SK-N-SH (cell line): Measurements from ENCODE around the gene BNIP1. TPM values are rescaled to one million over a fixed set of nuclear protein-coding genes. Genes with fewer than 3 reads are reported as not detected.

ENCODE experiments used
- CTCF ChIA-PET: fragments of 300-600, 350-600 bp; formaldehyde crosslinking; extraction: SDS; loops from one replicate; lab custom pipeline; 2021; lab: Yijun Ruan, JAX
- POLR2A ChIA-PET: fragments of 350-600 bp; sonication (Branson Sonifier 250); formaldehyde crosslinking; extraction: SDS; loops from one replicate; lab custom pipeline; 2020; ENCODE audit warnings: antibody characterized with exemption, inconsistent platforms; lab: Yijun Ruan, JAX
- DNase-seq: peaks from one replicate; pipeline ENCODE4 v3.0.0; 2012
- H2AFZ ChIP-seq: fragments of 200-600 bp; sonication (generic); 2 replicates; pipeline ENCODE4 v1.8.1; 2016; ENCODE audit warnings: antibody characterized with exemption, mild to moderate bottlenecking, low read depth
- H3F3A ChIP-seq: fragments of 200-600 bp; sonication (generic); replicated peaks from 2 replicates; pipeline ENCODE3; 2016; ENCODE audit warnings: antibody characterized with exemption, mild to moderate bottlenecking; ENCODE audit not compliant: insufficient read depth
- H3K27ac ChIP-seq, 2 experiments: fragments of 200-500 bp in 1 of 2; fragments of 200-600 bp in 1 of 2; sonication (Bioruptor generic) in 1 of 2; sonication (generic), shearing (Covaris generic) in 1 of 2; 2 replicates each; pipeline versions ENCODE4 v1.5.1 to v1.6.1; 2014 to 2016; ENCODE audit warnings: low read depth in 2 of 2, inconsistent platforms in 1 of 2, low read length in 1 of 2, mild to moderate bottlenecking in 1 of 2, mixed read lengths in 1 of 2
- H3K27me3 ChIP-seq: fragments of 200-600 bp; sonication (generic), shearing (Covaris generic); 2 replicates; pipeline ENCODE4 v1.6.1; 2016; ENCODE audit warnings: mixed run types; ENCODE audit not compliant: insufficient read depth
- H3K36me3 ChIP-seq, 2 experiments: fragments of 200-500 bp in 1 of 2; fragments of 200-600 bp in 1 of 2; sonication (Bioruptor generic) in 1 of 2; sonication (generic) in 1 of 2; replicated peaks in 1 of 2; 2 replicates each; pipeline versions ENCODE3 to v1.5.1; 2014 to 2016; ENCODE audit warnings: low read length in 1 of 2, mild to moderate bottlenecking in 1 of 2; ENCODE audit not compliant: insufficient read depth in 2 of 2, control insufficient read depth in 1 of 2
- H3K4me1 ChIP-seq, 2 experiments: fragments of 200-500 bp in 1 of 2; fragments of 200-600 bp in 1 of 2; sonication (Bioruptor generic) in 1 of 2; sonication (generic), shearing (Covaris generic) in 1 of 2; 2 replicates each; pipeline versions ENCODE4 v1.5.1 to v1.6.1; 2014 to 2016; ENCODE audit warnings: low read depth in 1 of 2, low read length in 1 of 2, mixed run types in 1 of 2; ENCODE audit not compliant: insufficient read depth in 2 of 2, control insufficient read depth in 1 of 2
- H3K4me2 ChIP-seq: fragments of 200-600 bp; sonication (generic), shearing (Covaris generic); 2 replicates; pipeline ENCODE4 v1.6.1; 2017; ENCODE audit warnings: mixed run types
- H3K4me3 ChIP-seq, 2 experiments: fragments of 200-500 bp in 1 of 2; fragments of 200-600 bp in 1 of 2; sonication (Bioruptor generic) in 1 of 2; sonication (generic), shearing (Covaris generic) in 1 of 2; 2 replicates each; pipeline versions ENCODE4 v1.5.1 to v1.8.1; 2014 to 2016; ENCODE audit warnings: low read depth in 2 of 2, inconsistent platforms in 1 of 2, low read length in 1 of 2, mild to moderate bottlenecking in 1 of 2, mixed read lengths in 1 of 2, moderate library complexity in 1 of 2
- H3K79me2 ChIP-seq: fragments of 200-600 bp; sonication (generic); 2 replicates; pipeline ENCODE4 v1.8.1; 2017; ENCODE audit warnings: mild to moderate bottlenecking; ENCODE audit not compliant: insufficient read depth
- H3K9ac ChIP-seq: fragments of 200-600 bp; sonication (generic); 2 replicates; pipeline ENCODE4 v1.6.1; 2017; ENCODE audit warnings: mixed run types
- H3K9me2 ChIP-seq: fragments of 200-600 bp; sonication (generic); 2 replicates; pipeline ENCODE4 v1.6.1; 2017; ENCODE audit warnings: mixed run types
- H3K9me3 ChIP-seq: fragments of 200-600 bp; sonication (generic); 2 replicates; pipeline ENCODE4 v1.6.1; 2017; ENCODE audit warnings: mixed run types, mild to moderate bottlenecking, moderate library complexity
- H4K20me1 ChIP-seq: fragments of 200-600 bp; sonication (generic); 2 replicates; pipeline ENCODE4 v1.6.1; 2017; ENCODE audit warnings: mild to moderate bottlenecking, mixed run types; ENCODE audit not compliant: insufficient read depth
- EZH2phosphoT487 ChIP-seq: fragments of 200-600 bp; sonication (generic); IDR thresholded peaks from 2 replicates; pipeline ENCODE4 v1.6.1; 2017; ENCODE audit warnings: low read depth, mixed run types, mild to moderate bottlenecking, antibody characterized with exemption, moderate library complexity, borderline replicate concordance
- FOSL2 ChIP-seq: IDR thresholded peaks from 2 replicates; pipeline ENCODE4 v1.4.0; 2012; ENCODE audit warnings: low read depth, mild to moderate bottlenecking, moderate library complexity, borderline replicate concordance
- FOXM1 ChIP-seq: IDR thresholded peaks from 2 replicates; pipeline ENCODE4 v1.4.0; 2012; ENCODE audit warnings: low read depth, mild to moderate bottlenecking
- POLR2AphosphoS5 ChIP-seq: IDR thresholded peaks from 2 replicates; pipeline ENCODE4 v1.6.1; 2012; ENCODE audit warnings: low read depth, low read length
- RAD21 ChIP-seq: IDR thresholded peaks from 2 replicates; pipeline ENCODE4 v1.6.1; 2012; ENCODE audit warnings: mild to moderate bottlenecking, low read length
- RFX5 ChIP-seq: IDR thresholded peaks from 2 replicates; pipeline ENCODE4 v1.6.1; 2012; ENCODE audit warnings: mild to moderate bottlenecking, improper control_type of control experiment, low read length
- SMC3 ChIP-seq: IDR thresholded peaks from 2 replicates; pipeline ENCODE4 v1.6.1; 2012; ENCODE audit warnings: low read depth, low read length, improper control_type of control experiment
- TAF1 ChIP-seq: IDR thresholded peaks from 2 replicates; pipeline ENCODE4 v1.6.1; 2012; ENCODE audit warnings: low read depth, mild to moderate bottlenecking, low read length, moderate library complexity, borderline replicate concordance
- YY1 ChIP-seq: IDR thresholded peaks from 2 replicates; pipeline ENCODE4 v1.4.0; 2012; ENCODE audit warnings: low read depth, mild to moderate bottlenecking
- WGBS: methylation state at CpG from one replicate; pipeline ENCODE4 v1.1.6; 2017; ENCODE audit warnings: low lambda C conversion rate; 5-methylcytosine and 5-hydroxymethylcytosine counted together
- polyA plus RNA-seq, 3 experiments: library from polyadenylated mRNA; depleted of rRNA; stranded (reverse); fragments of >200 nt; gene quantifications; 2 replicates each; pipeline ENCODE4 v1.2.3, GENCODE V29; 2012
- TF ChIP-seq, protein P1 (sequence below): IDR thresholded peaks from 2 replicates; pipeline ENCODE4 v1.4.0; 2012; ENCODE audit warnings: low read depth, borderline replicate concordance
- TF ChIP-seq, protein P2 (sequence below): IDR thresholded peaks from 2 replicates; pipeline ENCODE4; 2012

The BNIP1 gene
- polyA plus RNA-seq, 1 of the 3 experiments (the other 2 are of a cell fraction): 16.7 TPM

DNA sequence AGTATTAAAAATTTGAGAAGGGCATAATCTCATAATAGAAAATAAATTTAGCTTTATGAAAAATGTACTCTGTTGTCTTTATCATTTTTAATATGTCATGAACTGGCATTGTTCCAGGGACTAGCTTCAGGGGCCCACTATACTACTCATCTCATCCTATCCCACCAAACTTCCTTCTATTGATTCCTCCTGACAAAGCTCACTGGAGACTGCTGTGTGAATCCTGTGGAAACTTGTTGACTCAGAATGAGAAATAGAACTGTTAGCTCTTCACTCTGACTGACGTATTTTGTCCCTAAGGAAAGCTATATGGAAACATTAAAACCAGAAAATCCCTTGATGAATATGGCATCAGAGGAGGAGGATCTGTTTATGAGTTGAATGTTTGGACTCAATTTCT, 29.8 kb upstream of the BNIP1 start:
- 100% methylated on average over 1 of the region's 1 CpG for whole genome bisulfite sequencing
- no peak overlapping the region for H3K4me3 ChIP-seq
- CTCF ChIA-PET: interaction anchor here (1.1 kb wide), 1 partner anchor 21 kb away, joined by 3 read pairs; no protein-coding TSS in a partner anchor

DNA sequence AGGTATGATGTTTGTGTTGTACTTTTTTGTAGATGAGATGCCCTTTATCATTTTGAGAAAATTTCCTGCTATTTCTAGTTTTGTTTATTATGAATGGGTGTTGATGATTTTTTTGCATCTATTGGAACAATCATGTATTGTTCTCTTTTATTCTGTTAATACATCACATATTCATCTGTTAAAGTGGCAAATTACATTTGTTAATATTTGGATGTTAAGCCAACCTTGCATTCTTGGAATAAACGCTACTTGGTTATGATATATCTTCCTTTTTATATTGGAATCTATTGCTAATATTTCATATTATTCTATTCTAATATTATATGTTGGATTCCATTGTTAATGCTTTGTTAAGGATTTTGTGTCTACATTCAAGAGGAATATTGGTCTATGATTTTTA, 24.6 kb upstream of the BNIP1 start:
- Histone ChIP-seq H3K27ac (no peak overlapping the region), H3K9me2 (no peaks in the 10 kb centered on the region), H2AFZ (no peak overlapping the region), H3K4me3 (no peak overlapping the region), H4K20me1 (no peaks in the 10 kb centered on the region), H3F3A (peaks cover 6% of the 10 kb centered on the region), H3K36me3 (peaks cover 6 to 18% of the 10 kb centered on the region in 2 experiments), H3K79me2 (no peaks in the 10 kb centered on the region), H3K27me3 (no peaks in the 10 kb centered on the region), H3K4me1 (no peaks in the 10 kb centered on the region), H3K9ac (no peak overlapping the region), H3K4me2 (no peak overlapping the region), H3K9me3 (peaks cover 10% of the 10 kb centered on the region; the same call in 1 of the 2 replicates)
- ChIA-PET POLR2A (no interaction called here), CTCF (no interaction called here)
- WGBS: 95% methylated on average over 1 of the region's 1 CpG
- DNase-seq: no peak
- no peak for TF ChIP-seq SMC3
- TF ChIP-seq, protein P1, sequence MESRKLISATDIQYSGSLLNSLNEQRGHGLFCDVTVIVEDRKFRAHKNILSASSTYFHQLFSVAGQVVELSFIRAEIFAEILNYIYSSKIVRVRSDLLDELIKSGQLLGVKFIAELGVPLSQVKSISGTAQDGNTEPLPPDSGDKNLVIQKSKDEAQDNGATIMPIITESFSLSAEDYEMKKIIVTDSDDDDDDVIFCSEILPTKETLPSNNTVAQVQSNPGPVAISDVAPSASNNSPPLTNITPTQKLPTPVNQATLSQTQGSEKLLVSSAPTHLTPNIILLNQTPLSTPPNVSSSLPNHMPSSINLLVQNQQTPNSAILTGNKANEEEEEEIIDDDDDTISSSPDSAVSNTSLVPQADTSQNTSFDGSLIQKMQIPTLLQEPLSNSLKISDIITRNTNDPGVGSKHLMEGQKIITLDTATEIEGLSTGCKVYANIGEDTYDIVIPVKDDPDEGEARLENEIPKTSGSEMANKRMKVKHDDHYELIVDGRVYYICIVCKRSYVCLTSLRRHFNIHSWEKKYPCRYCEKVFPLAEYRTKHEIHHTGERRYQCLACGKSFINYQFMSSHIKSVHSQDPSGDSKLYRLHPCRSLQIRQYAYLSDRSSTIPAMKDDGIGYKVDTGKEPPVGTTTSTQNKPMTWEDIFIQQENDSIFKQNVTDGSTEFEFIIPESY: no peak
- TF ChIP-seq FOSL2: no peak
- TF ChIP-seq POLR2AphosphoS5: no peak
- TF ChIP-seq TAF1: no peak
- TF ChIP-seq RAD21: no peak
- TF ChIP-seq RFX5: no peak
- no peak for TF ChIP-seq YY1
- TF ChIP-seq EZH2phosphoT487: no peak
- TF ChIP-seq FOXM1: no peak
- TF ChIP-seq, protein P2, sequence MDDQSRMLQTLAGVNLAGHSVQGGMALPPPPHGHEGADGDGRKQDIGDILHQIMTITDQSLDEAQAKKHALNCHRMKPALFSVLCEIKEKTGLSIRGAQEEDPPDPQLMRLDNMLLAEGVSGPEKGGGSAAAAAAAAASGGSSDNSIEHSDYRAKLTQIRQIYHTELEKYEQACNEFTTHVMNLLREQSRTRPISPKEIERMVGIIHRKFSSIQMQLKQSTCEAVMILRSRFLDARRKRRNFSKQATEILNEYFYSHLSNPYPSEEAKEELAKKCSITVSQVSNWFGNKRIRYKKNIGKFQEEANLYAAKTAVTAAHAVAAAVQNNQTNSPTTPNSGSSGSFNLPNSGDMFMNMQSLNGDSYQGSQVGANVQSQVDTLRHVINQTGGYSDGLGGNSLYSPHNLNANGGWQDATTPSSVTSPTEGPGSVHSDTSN: no peak

More for the DNA sequence above, 29.8 kb upstream of the BNIP1 start:
- Histone ChIP-seq H4K20me1 (no peaks in the 10 kb centered on the region), H3K27ac (no peak overlapping the region), H3F3A (no peaks in the 10 kb centered on the region), H3K36me3 (peaks cover 14 to 25% of the 10 kb centered on the region in 2 experiments), H3K9me3 (0 out of 2 replicates have a peak, but pooled peaks cover 2% of the 10 kb centered on the region), H3K4me1 (no peaks in the 10 kb centered on the region), H3K79me2 (no peaks in the 10 kb centered on the region), H3K27me3 (no peaks in the 10 kb centered on the region), H3K9ac (no peak overlapping the region), H3K9me2 (no peaks in the 10 kb centered on the region), H3K4me2 (no peak overlapping the region), H2AFZ (no peak overlapping the region)
- no peak for DNase-seq
- no peak for TF ChIP-seq EZH2phosphoT487
- POLR2A ChIA-PET: no interaction called here
